ENCODE data around the gene ZBED4.

The ZBED4 gene

GRCh38 chr22:49883294-49883640 lies 29.6 kb downstream of the ZBED4 start:
- DNase-seq, result no peak

- DNase-seq, result no peak
Observed at GRCh38 chr22:49884075-49884474, 30.4 kb downstream of the ZBED4 start.

GRCh38 chr22:49884503-49885260 lies 31.0 kb downstream of the ZBED4 start:
- DNase-seq, result no peak

- DNase-seq, result no peak
Observed at GRCh38 chr22:49885281-49885680, 31.6 kb downstream of the ZBED4 start.

- no peak for DNase-seq
Observed at GRCh38 chr22:49885881-49886280, 32.2 kb downstream of the ZBED4 start.

- no peak for DNase-seq
Observed at GRCh38 chr22:49886346-49887063, 32.9 kb downstream of the ZBED4 start.

- DNase-seq, result no peak
Observed at GRCh38 chr22:49887064-49887451, 33.4 kb downstream of the ZBED4 start.

GRCh38 chr22:49887702-49888101 lies 34.1 kb downstream of the ZBED4 start:
- no peak for DNase-seq

GRCh38 chr22:49889071-49889470 lies 35.4 kb downstream of the ZBED4 start:
- no peak for DNase-seq

- DNase-seq, result no peak
Observed at GRCh38 chr22:49892226-49892899, 38.7 kb downstream of the ZBED4 start.

- DNase-seq, result no peak
Observed at GRCh38 chr22:49893025-49893424, 39.4 kb downstream of the ZBED4 start.

- DNase-seq, result no peak
Observed at GRCh38 chr22:49894322-49895054, 40.8 kb downstream of the ZBED4 start.

GRCh38 chr22:49896201-49896600 lies 42.6 kb downstream of the ZBED4 start:
- no peak for DNase-seq

- DNase-seq, result no peak
Observed at GRCh38 chr22:49897015-49897684, 43.5 kb downstream of the ZBED4 start.

- DNase-seq, result no peak
Observed at GRCh38 chr22:49899530-49899929, 45.9 kb downstream of the ZBED4 start.

GRCh38 chr22:49900441-49901230 lies 47.0 kb downstream of the ZBED4 start:
- no peak for DNase-seq

GRCh38 chr22:49901457-49901856 lies 47.8 kb downstream of the ZBED4 start:
- DNase-seq, result no peak

GRCh38 chr22:49903322-49904039 lies 49.8 kb downstream of the ZBED4 start:
- no peak for DNase-seq

GRCh38 chr22:49904040-49904369 lies 50.4 kb downstream of the ZBED4 start:
- DNase-seq, result no peak

- no peak for DNase-seq
Observed at GRCh38 chr22:49905465-49905864, 51.8 kb downstream of the ZBED4 start.

GRCh38 chr22:49906071-49906798 lies 52.6 kb downstream of the ZBED4 start:
- DNase-seq, result no peak

All from HCEC 1CT (cell line).